Loucy (cell line): ENCODE data around the gene PLAC9.

Experiments used
- H2AFZ ChIP-seq: fragments of 200-600 bp; sonication (generic); 2 replicates; pipeline ENCODE4 v1.6.0; 2016; ENCODE audit warnings: antibody characterized with exemption, mild to moderate bottlenecking, low read length, moderate library complexity
- H3F3A ChIP-seq: fragments of 200-600 bp; 2 replicates; pipeline ENCODE4 v1.6.0; 2016; ENCODE audit warnings: antibody characterized with exemption, low read depth, mild to moderate bottlenecking
- H3K27me3 ChIP-seq: fragments of 200-600 bp; sonication (generic); 2 replicates; pipeline ENCODE4 v1.6.1; 2014; ENCODE audit warnings: low read length, mild to moderate bottlenecking; ENCODE audit not compliant: insufficient read depth, poor library complexity, severe bottlenecking
- H3K36me3 ChIP-seq: fragments of 200-600 bp; sonication (generic); 2 replicates; pipeline ENCODE4 v1.6.1; 2016; ENCODE audit warnings: low read length; ENCODE audit not compliant: insufficient read depth
- H3K4me1 ChIP-seq: fragments of 200-600 bp; sonication (generic); 2 replicates; pipeline ENCODE4 v1.5.1; 2014; ENCODE audit warnings: low read length, mild to moderate bottlenecking; ENCODE audit not compliant: insufficient read depth, poor library complexity, severe bottlenecking
- H3K4me2 ChIP-seq: fragments of 200-600 bp; sonication (generic); 2 replicates; pipeline ENCODE4 v1.6.0; 2014; ENCODE audit warnings: antibody characterized with exemption, low read length, low read depth, mild to moderate bottlenecking; ENCODE audit not compliant: poor library complexity, severe bottlenecking
- H3K4me3 ChIP-seq: fragments of 200-600 bp; sonication (generic); 2 replicates; pipeline ENCODE4 v1.5.1; 2014; ENCODE audit warnings: low read length, mild to moderate bottlenecking, mixed read lengths; ENCODE audit not compliant: poor library complexity, severe bottlenecking
- H3K79me2 ChIP-seq: fragments of 200-600 bp; sonication (generic); 2 replicates; pipeline ENCODE4 v1.6.1; 2014; ENCODE audit warnings: low read length; ENCODE audit not compliant: insufficient read depth
- H3K9ac ChIP-seq: fragments of 200-600 bp; sonication (generic); 2 replicates; pipeline ENCODE4 v1.6.0; 2014; ENCODE audit warnings: mild to moderate bottlenecking, low read depth, low read length, moderate library complexity; ENCODE audit not compliant: poor library complexity, severe bottlenecking
- H3K9me2 ChIP-seq: fragments of 200-600 bp; sonication (generic); replicated peaks from 2 replicates; pipeline ENCODE4 v1.6.1; 2016; ENCODE audit warnings: low read depth, low read length, mixed read lengths
- H3K9me3 ChIP-seq: fragments of 200-600 bp; sonication (generic); 2 replicates; pipeline ENCODE4 v1.6.1; 2014; ENCODE audit warnings: mild to moderate bottlenecking, antibody characterized with exemption, low read length, low read depth; ENCODE audit not compliant: insufficient read depth
- H4K20me1 ChIP-seq: fragments of 200-600 bp; sonication (generic); 2 replicates; pipeline ENCODE4 v1.6.0; 2014; ENCODE audit warnings: antibody characterized with exemption, low read length, mild to moderate bottlenecking; ENCODE audit not compliant: insufficient read depth, poor library complexity, severe bottlenecking
- CTCF ChIP-seq: fragments of 200-600 bp; sonication (generic); conservative IDR thresholded peaks from 2 replicates; pipeline ENCODE4 v1.5.1; 2014; ENCODE audit warnings: mild to moderate bottlenecking, antibody characterized with exemption, low read length
- EZH2phosphoT487 ChIP-seq: fragments of 200-600 bp; IDR thresholded peaks from 2 replicates; pipeline ENCODE4 v1.6.1; 2018; ENCODE audit warnings: antibody characterized with exemption, mild to moderate bottlenecking, moderate library complexity, borderline replicate concordance

PLAC9 gene

GRCh38 chr10:80168679-80169380 is 36.3 kb downstream of the PLAC9 start:
- Histone ChIP-seq H3K36me3 (peaks cover 66% of the 10 kb centered on the region; the same call in 1 of the 2 replicates), H3F3A (no peaks in the 10 kb centered on the region), H3K4me2 (no peak overlapping the region), H4K20me1 (no peaks in the 10 kb centered on the region), H3K9me2 (no peaks in the 10 kb centered on the region), H3K4me1 (no peaks in the 10 kb centered on the region), H3K9ac (no peak overlapping the region), H3K4me3 (no peak overlapping the region), H3K79me2 (peaks cover 7% of the 10 kb centered on the region; the same call in 1 of the 2 replicates), H2AFZ (no peak overlapping the region), H3K9me3 (no peaks in the 10 kb centered on the region), H3K27me3 (no peaks in the 10 kb centered on the region)
- TF ChIP-seq EZH2phosphoT487 (no peak), CTCF (peak; percentile 46)

- Histone ChIP-seq H3K36me3 (peaks cover 55% of the 10 kb centered on the region; the same call in 1 of the 2 replicates), H3F3A (no peaks in the 10 kb centered on the region), H4K20me1 (no peaks in the 10 kb centered on the region), H3K4me3 (no peak overlapping the region), H3K27me3 (no peaks in the 10 kb centered on the region), H3K9me2 (no peaks in the 10 kb centered on the region), H3K79me2 (peaks cover 13% of the 10 kb centered on the region; the same call in 1 of the 2 replicates), H3K4me2 (no peak overlapping the region), H3K9me3 (no peaks in the 10 kb centered on the region), H3K9ac (no peak overlapping the region), H2AFZ (no peak overlapping the region), H3K4me1 (no peaks in the 10 kb centered on the region)
- TF ChIP-seq EZH2phosphoT487 (no peak), CTCF (no peak)
These were observed 37.5 kb downstream of the PLAC9 start for GRCh38 chr10:80170026-80170425.

- no peaks in the 10 kb centered on the region for H3K9me2 ChIP-seq
- no peaks in the 10 kb centered on the region for H3K27me3 ChIP-seq
- no peaks in the 10 kb centered on the region for H3K9me3 ChIP-seq
- H2AFZ ChIP-seq, result no peak overlapping the region
- H3K4me2 ChIP-seq, result no peak overlapping the region
- TF ChIP-seq EZH2phosphoT487, result no peak
- peaks cover 48% of the 10 kb centered on the region; the same call in 1 of the 2 replicates for H3K36me3 ChIP-seq
- H3F3A ChIP-seq, result no peaks in the 10 kb centered on the region
- peaks cover 14% of the 10 kb centered on the region; the same call in 1 of the 2 replicates for H3K79me2 ChIP-seq
- no peak overlapping the region for H3K9ac ChIP-seq
- no peaks in the 10 kb centered on the region for H3K4me1 ChIP-seq
- H4K20me1 ChIP-seq, result no peaks in the 10 kb centered on the region
- H3K4me3 ChIP-seq, result no peak overlapping the region
These were observed 38.1 kb downstream of the PLAC9 start for GRCh38 chr10:80170641-80171040.

GRCh38 chr10:80171248-80171660 is 38.7 kb downstream of the PLAC9 start:
- no peaks in the 10 kb centered on the region for H3K9me3 ChIP-seq
- no peak overlapping the region for H3K4me3 ChIP-seq
- H3K79me2 ChIP-seq, result peaks cover 17% of the 10 kb centered on the region; the same call in 1 of the 2 replicates
- no peaks in the 10 kb centered on the region for H3K9me2 ChIP-seq
- no peaks in the 10 kb centered on the region for H3K27me3 ChIP-seq
- H3K36me3 ChIP-seq, result peaks cover 44% of the 10 kb centered on the region; the same call in 1 of the 2 replicates
- H2AFZ ChIP-seq, result no peak overlapping the region
- H3K9ac ChIP-seq, result no peak overlapping the region
- H3K4me2 ChIP-seq, result no peak overlapping the region
- no peaks in the 10 kb centered on the region for H3K4me1 ChIP-seq
- H4K20me1 ChIP-seq, result no peaks in the 10 kb centered on the region
- H3F3A ChIP-seq, result no peaks in the 10 kb centered on the region
- TF ChIP-seq EZH2phosphoT487 (no peak), CTCF (no peak)
